NCI-H460 (cell line): ENCODE results near the gene LRMDA. TPM values are rescaled to one million over a fixed set of nuclear protein-coding genes. Genes with fewer than 3 reads are reported as not detected.

Source experiments
- DNase-seq: peaks from one replicate; pipeline ENCODE4 v3.0.0-alpha.2; 2016; ENCODE audit warnings: low read depth; ENCODE audit errors: extremely low read depth
- total RNA-seq: library from RNA; depleted of rRNA; stranded (reverse); fragments of >200 nt; shearing (Covaris generic); gene quantifications from 2 replicates; pipeline ENCODE4 v1.2.3, GENCODE V29; 2014

LRMDA gene
- total RNA-seq, 1 experiment from 2014 or later = 0.99 TPM

DNA sequence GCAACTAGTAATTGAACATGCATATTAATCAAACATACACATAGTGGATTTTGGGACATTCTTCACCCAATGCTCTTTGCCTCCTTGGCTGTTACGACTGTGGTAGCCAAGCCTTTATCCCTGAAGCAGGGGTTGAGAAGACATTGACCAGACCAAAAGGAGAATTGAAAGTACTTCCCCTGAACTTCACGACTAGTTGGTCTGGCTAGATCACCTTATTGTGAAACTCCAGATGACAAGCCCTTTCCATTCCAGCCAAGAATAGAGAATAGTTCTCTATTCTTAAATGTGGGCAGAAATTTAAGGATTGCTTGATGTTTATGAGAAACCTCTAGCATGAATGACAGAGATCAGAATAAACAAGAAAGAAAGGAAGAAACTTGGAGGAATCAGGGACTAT is 97.0 kb downstream of the LRMDA start:
- no peak for DNase-seq

DNA sequence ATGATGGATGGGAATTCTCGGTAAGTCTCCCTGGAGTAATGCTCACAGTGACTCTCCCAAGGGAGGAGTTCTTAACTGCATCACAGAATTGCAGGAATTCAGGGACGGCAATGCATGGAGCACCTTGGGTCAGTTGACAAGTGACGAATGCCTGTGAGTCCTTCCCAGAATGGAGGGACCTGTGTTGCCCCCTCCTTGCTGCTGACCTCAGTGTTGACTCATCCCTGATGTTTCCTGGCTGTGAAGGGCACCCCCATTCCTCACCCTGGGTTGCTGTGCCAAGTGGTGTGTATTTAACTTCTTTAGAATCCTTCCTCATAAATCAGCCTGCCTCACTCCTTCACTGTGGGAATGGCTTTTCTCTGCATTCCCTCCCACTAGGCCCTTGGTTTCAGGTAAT is 98.9 kb downstream of the LRMDA start:
- no peak for DNase-seq

DNA sequence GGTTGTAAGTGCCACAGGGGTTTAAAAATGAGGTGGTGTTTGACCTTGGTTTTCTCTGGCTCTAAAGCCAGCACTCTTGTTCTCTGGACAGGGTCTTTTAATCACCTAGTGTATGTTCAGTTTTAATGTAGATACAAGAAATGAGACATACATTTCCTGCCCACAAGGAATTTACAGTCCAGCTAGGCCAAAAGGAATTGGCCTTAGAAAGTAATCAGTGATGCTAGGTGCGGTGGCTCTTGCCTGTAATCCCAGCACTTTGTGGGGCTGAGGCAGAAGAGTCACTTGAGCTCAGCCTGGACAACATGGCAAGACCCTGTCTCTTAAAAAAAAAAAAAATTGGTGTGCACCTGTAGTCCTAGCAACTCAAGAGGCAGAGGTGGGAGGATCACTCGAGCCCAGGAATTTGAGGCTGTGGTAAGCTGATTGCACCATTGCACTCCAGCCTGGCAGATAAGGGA is 100.2 kb downstream of the LRMDA start:
- no peak for DNase-seq

DNA sequence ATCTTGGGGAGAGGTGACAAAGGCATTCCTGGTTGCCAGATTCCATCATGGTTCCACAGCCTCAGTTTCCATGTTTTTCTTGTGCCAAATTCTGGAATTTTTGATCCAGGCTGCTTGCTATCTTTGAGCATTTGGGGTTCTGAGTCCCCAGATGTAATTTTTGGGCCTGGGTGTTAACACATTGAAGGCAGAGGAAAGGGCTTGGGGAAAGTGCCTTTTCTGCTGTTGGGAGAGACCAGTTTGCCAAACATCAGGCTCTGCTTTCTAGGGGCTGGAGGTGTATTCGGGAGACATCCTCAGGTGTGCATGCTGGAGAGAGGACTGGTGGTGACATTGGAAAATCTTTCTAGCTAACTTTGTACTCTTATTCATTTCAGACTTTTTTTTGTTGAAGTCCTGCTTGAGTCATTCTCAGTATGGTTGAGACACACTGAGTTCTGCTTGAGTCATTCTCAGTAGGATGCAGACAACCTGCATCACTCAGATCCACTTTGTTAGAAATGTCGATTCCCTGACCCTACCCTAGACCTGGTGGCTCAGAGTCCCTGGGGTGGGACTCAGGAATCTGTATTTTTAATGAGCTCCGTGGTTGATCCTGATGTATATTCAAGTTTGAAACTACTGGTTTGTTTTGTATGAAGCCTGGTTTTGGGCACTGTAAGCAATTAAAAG is 101.0 kb downstream of the LRMDA start:
- no peak for DNase-seq

DNA sequence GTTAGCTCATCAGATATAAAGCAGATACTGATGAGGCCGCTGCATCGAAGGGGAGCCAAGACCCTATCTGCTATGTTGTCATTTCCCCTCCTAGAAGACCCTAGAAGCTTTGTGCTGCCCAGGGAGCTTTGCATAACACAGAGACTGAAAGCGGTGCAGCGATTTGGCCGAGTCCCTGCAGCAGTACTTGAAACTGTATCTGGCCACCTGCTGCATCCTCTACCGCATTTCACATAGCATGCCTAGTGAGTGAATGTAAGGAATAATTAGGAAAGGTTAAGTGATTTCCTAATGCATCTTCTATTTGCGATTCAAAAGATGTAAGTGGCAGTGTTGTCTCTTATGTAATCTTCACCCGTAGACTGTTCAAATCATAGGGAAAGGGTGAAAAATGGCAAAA is 106.7 kb downstream of the LRMDA start:
- no peak for DNase-seq

DNA sequence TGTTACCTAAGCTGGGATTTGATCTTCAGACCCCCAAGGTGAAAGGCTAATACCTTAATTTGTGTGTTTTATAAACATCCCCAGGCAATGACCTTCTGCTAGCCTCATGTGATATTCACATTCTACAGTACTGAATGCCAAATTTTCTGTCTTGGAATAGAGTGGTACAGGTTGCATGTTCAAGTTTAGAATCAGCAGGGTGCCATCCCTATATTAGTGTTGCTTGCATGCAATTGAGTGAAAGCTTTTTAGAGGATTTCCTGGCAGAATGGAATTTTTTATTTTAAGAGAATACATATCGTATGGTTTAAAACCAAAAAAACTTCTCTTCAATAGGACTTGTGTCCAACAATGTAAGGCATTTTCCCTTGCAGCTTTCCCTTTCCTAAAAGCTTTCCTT is 107.3 kb downstream of the LRMDA start:
- no peak for DNase-seq

DNA sequence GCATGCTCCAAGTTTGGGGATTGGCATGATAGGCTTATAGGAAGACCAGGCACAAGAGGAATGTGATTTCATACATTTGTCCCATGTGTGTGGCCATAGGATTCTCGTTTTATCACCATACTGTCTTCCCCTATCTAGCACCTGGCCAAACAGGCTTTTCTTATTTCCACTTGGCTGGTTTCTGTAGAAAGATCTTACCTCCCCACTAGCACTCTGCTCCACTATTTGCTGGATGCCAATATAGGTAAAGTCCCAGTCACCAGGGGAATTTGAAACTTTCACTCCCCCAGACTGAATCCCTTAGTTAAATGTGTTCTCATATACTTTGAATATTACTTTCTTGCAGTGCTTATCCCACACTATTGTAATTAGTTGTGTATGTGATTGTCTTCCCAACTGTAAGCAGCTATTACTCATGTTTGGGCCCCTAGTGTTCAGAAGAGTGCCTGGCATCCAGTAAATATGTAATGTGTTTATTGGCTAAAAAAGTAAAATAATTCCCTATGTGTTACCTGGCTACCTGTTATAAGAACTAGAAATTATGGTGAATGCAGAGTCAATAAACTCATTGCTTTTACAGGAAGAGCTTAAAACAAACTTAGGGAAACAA is 109.0 kb downstream of the LRMDA start:
- DNase-seq = no peak

DNA sequence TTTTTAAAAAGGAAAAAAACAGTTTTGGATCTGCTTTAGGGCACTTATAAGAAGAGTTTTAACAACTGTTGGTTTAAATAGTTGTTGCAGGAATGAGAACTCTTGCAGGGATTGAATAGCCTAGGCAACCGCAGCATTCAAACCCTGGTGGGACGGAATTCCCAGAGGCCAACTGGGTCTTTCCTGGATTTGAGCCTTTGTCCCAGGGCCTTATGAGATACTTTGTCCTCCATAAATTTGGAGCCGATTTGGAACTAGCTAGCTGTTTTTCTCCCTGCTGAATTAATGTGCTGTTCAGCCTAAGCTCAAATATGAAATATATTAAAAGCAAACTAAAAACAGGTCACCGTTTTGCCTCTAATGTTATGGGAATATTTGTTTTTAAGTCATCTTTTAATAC is 109.6 kb downstream of the LRMDA start:
- DNase-seq = no peak

DNA sequence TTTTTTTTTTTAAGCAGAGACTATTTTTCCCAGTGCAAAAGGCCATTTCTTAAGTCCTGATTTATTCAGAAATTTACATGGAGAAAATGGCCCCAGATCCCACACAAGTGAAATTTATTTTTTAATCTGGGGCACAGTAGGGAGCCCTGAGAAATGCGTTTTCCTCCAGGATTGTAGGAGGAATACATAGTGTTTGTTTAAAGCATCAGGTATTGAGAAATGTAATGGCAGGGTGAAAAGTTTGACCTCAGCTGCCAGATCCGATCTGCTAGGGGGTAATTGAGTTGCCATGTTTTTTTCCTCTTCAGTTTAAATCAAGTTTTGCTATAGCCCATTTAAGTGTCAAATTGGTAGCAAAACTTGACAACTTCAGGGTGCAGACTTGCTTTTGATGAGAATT is 110.0 kb downstream of the LRMDA start:
- DNase-seq = no peak

DNA sequence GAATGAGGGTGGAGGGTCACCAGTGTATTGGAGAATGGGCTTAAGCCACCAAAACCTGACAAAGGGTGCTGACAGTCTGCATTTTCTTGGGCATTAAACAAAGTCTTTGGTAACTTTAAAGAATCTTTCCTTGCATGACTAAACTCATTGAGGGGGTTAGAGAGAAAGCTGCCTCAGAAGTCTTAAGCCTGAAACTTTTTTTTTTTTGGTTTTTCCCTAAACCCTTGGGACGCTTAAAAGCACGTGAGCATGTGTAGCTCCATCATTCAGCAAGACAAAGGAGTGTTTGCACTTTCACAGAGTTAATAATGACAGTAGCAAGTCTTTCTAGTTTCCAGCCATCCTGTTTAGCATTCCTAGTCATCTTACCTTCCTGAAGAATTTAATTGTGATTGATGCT is 110.7 kb downstream of the LRMDA start:
- DNase-seq = no peak

DNA sequence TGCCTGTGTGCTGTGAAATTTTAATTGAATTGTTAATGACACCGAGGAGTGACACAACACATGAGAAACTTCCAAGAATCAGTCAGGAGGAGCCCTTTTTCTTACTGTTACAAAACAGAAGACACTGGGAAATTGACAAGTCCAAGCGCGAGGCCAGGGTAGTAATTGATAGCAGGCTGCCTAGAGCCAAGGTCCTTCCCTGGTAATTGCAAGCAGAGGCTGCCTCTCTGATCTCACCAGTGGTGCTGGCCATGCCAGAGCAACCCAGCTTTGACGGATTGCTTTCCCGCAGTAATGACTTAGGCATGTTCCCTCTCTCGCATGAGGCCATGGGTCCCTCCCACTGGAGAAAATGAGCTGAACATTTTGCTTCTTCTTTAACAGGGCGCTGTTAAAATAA is 111.5 kb downstream of the LRMDA start:
- DNase-seq = no peak

DNA sequence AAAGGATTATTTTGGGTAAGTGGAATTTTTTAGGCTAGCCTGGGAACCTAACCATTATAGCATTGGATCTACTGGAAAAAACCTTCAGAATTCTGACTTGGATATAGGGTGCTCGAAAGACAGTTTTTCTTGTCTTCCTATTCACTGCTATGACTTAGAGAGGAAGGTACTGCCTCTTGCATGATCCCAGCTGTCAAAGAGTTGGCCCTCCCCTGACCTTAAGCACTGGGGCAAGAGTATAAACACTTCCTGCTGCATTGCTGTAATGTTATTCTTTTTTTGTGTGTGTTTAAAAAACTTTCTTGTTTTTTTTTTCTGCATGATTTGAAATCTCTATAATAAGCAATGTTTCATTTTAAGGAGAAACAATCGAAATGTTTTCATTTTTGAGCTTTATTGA is 113.0 kb downstream of the LRMDA start:
- no peak for DNase-seq

DNA sequence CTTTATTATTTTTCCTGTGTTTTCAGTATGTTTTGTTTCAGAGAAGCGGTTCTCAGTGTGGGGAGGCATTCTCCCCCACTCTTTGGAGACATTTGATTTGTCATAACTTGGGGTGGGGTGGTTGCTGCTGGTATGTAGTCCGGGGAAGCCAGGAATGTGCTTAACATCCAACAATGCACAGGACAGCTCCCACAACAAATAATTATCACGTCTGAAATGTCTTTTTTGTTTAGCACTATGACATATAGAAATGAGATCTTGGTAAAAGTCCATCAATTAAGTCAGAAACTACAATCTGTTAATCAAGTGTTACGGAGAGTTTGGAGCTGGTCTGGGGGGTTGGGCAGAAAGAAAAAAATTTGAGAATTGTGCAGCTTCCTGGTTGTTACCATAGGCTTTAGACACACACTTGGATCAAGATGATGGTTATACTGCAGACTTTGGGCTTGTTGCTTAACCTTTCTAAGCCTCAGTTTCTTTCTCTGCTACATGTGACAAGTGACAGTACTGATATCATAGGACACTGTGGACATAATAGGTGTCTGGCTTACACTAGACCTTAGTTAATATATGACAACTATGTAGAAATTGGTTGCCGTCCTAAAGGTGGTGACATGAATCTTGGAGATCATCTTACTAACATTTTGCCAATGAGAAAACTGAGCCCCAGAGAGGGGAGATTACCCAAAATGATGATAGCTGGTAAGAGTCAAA is 113.7 kb downstream of the LRMDA start:
- no peak for DNase-seq

DNA sequence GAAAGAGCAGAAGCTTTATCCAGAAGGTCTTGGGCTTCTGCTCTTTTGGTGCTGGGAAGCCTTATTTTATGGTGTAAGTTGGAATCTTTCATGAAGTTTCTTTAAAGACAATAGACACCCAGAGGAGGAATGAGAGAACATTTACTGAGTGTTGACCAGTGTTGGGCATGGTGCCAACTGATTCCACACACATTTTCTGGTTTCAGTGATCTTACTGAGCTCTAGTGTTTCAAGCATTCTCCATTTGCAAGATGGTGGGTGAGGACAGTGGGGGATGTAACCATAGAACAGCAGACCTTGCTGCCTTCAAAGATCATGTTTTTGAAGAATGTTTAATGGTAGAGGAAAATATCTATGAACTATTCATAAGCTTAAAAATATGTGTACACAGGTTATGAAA is 114.6 kb downstream of the LRMDA start:
- DNase-seq = no peak

DNA sequence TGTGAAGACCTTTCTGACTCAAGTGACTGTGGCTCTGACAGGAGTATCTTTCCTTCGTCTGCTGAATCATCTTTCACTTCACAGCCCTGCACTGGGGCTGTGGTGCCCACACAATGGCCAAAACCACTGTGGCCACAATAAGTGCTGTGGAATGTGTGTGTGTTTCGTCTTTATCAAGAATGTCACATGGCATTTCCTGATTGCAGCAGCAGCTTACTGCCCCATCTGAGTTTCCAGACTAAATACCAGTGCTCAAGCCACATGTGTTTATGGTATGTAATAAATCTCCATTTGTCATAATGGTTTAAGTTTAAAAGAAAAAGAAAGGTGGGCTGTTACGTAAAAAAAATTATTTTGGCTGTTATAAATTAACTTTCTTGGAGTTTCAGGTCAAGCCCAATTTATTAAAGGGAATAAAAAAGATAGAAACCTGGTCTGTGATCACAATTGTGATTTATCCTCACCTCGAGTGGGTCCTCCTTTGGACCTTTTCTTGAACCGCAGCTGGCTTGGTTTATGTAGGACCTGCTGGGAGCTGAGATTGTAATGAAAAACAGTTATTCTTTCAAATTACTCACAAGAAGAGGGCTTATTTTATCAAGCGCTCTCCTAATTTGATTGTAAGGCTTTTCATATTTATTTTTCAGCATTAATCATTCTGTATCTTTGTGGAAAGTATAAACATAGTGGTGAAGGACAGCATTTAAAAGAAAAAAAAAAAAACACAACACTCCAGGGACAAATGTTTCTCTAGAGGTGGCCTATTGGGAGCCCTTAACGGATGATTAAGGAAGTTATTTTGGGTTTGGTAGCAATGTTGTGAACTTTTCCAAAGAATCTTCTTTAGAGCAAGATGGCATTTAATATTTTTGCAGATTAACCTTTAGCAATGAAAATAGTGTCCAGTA is 116.2 kb downstream of the LRMDA start:
- DNase-seq = no peak

DNA sequence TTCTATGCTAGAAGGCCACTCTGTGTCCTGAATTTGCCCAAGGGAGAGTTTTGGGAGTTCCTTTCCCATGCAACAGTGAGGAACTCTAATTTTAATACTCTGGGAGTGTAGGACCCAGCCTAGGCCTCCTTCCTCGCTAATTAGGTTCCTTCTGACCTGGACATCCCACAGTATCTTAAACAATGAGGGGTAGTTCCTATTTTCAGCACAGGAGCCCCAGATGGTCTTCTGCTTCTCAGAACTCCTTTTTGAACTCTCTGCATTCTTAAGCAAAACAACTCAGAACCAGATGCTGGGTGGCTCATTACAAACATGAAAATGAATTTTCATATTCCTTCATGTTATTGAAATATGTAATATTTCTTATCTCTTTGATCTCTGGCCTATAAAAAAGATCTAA is 116.9 kb downstream of the LRMDA start:
- no peak for DNase-seq

DNA sequence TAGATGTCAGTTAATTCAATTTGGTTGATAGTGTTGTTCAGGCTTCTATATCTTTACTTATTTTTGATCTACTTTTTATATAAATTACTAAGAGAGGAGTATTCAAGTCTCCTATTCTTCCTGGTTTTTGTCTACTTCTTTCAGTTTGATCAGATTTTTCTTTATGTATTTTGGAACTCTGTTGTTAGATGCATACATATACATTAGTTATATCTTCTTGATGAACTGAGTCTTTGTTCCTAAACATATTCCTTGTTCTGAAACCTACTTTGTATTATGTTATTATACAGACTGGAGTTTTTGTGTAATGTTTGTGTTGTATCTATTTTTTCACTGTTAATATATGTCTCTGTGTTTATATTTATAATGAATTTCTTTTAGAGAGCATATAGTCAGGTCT is 118.8 kb downstream of the LRMDA start:
- DNase-seq = no peak

DNA sequence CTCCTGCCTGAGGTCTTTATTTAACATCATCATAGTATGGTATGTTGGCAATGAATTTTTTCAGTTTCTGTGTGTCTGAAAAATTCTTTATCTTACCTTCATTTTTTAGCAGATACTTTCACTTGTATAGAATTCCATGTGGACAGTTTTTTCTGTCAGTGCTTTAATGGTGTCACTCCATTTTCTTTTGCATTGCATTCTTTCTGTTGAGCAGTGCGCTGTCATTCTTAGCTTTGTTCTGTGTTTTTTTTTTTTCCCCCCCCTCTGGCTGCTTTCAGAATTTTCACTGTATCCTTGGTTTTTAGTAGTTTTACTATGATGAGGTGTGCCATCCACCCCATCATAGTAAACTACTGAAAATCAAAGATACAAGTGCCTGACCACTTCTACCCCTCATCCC is 120.7 kb downstream of the LRMDA start:
- DNase-seq = no peak

DNA sequence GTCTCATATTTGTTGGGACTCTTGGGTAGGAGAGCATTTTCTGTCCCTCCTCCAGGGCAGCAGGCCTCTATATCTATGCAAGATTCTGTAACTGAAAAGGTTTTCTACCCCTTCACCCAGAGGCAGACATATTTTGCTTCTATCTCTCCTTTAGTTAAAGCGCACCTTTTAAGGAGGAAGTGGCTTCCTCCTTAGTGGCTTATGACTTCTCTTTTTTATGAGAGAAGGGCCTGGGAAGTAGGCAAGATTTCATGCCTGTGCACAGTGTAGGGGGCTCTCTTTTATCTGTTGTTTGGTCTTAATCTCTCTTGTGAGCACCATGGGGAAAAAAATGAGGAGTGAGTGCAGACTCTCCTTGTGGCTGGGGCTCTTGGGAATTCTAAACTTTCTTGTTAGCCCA is 122.1 kb downstream of the LRMDA start:
- DNase-seq = no peak

DNA sequence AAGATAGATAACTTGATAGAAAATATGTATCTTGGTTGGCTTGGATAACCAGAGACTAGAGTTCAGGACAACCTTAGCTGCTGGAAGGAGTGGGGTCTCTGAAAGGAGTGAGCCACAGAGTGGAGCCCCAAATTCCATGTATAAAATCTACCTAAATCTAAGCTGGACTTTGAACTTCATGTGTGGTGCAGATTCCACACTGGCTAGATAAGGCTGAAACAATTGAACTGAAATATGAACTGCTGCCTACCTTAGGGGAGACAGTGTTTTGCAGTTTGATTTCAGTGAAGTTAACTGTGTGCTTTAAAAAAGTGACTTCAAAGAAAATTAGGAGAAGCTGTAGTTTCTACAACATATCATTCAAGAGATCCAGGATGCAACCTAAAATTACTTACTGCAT is 123.9 kb downstream of the LRMDA start:
- no peak for DNase-seq

DNA sequence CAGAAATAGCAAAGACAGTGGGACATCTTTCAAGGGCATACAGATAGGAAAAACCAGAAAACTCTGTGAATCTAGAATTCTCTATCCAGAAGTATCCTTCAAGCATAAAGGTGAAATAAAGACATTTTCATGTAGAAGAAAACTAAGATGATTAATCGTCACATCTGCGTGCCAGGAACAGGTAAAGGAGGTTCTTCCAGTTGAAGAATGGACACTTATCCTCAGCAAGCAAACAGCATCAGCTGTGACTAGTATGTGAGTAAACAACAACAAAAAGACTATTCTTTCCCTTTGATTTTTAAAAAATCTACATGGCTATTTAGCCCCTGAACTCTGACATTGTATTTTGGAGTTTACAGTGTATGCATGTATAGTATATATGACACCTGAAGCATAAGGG is 124.9 kb downstream of the LRMDA start:
- no peak for DNase-seq
